ENCODE results near the gene RNF26. TPM values are rescaled to one million over a fixed set of nuclear protein-coding genes. Genes with fewer than 3 reads are reported as not detected.

RNF26 gene
- total and polyA plus RNA-seq, 2 of the 13 experiments (the other 11 are each of a cell fraction or from before 2014, with no cell fraction given) = 11.9 to 26.3 TPM

DNA sequence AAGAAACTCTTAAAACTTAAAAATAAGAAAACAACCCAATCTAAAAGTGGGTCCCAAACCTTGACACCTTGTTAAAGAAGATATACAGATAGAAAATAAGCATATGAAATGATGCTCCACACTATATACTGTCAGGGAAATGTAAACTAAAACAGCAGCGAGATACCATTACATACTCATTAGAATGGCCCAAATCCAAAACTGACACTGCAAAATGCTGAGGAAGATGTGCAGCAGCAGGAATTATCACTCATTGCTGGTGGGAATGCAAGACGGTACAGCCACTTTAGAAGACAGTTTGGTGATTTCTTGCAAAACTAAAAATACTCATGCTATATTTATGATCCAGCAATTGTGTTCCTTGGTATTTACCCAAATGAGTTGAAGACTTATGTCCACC is 5.0 kb upstream of the RNF26 start (continued):
- TF ChIP-seq ZBED4 (CRISPR knock-in tag; IDR thresholded peaks at IDR 0.05; ENCODE audit: borderline replicate concordance) (no peak), NR2C2 (CRISPR knock-in tag; IDR thresholded peaks at IDR 0.05; ENCODE audit: borderline replicate concordance) (no peak), ZNF550 (CRISPR knock-in tag; IDR thresholded peaks at IDR 0.05; ENCODE audit: borderline replicate concordance) (no peak), PITX1 (CRISPR knock-in tag; IDR thresholded peaks at IDR 0.05) (no peak)
- TF ChIP-seq, protein P1, sequence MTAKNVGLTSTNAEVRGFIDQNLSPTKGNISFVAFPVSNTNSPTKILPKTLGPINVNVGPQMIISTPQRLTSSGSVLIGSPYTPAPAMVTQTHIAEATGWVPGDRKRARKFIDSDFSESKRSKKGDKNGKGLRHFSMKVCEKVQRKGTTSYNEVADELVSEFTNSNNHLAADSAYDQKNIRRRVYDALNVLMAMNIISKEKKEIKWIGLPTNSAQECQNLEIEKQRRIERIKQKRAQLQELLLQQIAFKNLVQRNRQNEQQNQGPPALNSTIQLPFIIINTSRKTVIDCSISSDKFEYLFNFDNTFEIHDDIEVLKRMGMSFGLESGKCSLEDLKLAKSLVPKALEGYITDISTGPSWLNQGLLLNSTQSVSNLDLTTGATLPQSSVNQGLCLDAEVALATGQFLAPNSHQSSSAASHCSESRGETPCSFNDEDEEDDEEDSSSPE (CRISPR knock-in tag; IDR thresholded peaks at IDR 0.05) = no peak
- TF ChIP-seq, protein P2, sequence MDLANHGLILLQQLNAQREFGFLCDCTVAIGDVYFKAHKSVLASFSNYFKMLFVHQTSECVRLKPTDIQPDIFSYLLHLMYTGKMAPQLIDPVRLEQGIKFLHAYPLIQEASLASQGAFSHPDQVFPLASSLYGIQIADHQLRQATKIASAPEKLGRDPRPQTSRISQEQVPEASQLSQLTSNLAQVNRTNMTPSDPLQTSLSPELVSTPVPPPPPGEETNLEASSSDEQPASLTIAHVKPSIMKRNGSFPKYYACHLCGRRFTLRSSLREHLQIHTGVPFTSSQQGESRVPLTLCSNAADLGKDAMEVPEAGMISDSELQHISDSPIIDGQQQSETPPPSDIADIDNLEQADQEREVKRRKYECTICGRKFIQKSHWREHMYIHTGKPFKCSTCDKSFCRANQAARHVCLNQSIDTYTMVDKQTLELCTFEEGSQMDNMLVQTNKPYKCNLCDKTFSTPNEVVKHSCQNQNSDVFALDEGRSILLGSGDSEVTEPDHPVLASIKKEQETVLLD (CRISPR knock-in tag; IDR thresholded peaks at IDR 0.05; ENCODE audit: low read depth) = no peak
